NT2/D1 (cell line): Measurements from ENCODE around the gene PIK3CD.

Experiments used
- SUZ12 ChIP-seq: IDR thresholded peaks from 2 replicates; pipeline ENCODE4 v1.6.1; 2011; ENCODE audit not compliant: insufficient read length, insufficient read depth; ENCODE audit errors: extremely low read depth
- YY1 ChIP-seq: IDR thresholded peaks from 2 replicates; pipeline ENCODE4 v1.6.1; 2011; ENCODE audit not compliant: insufficient read length, insufficient read depth
- ZNF274 ChIP-seq: IDR thresholded peaks from 2 replicates; pipeline ENCODE4 v1.6.1; 2011; ENCODE audit warnings: mild to moderate bottlenecking, low read depth, low read length

DNA sequence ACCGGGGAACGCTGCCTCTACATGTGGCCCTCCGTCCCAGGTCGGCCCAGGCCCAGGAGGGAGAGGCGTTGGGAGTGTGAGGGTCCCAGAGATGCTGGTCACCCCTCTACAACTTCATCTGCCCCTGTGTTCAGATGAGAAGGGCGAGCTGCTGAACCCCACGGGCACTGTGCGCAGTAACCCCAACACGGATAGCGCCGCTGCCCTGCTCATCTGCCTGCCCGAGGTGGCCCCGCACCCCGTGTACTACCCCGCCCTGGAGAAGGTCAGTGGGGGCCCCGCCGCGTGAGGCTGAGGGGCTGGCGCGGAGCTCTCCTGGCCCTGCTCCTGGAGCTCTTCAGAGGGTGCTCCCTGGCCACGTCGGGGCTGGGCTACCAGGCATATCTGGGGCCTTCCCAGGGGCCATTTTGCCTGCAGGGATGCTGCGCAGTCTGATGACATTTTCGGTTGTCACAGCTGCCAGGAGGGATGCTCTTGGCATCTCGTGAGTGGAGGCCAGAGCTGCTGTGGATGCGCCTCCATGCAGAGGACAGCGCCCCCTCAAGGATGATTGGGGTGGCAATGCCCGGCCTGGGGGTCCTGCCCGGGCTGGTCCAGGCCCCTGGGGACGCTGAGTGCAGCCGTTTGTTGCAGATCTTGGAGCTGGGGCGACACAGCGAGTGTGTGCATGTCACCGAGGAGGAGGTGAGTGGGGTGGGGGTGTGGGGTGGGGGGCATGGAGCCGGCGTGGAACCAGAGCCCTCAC lies 68.6 kb downstream of the PIK3CD start:
- TF ChIP-seq ZNF274 (no peak), YY1 (no peak), SUZ12 (no peak)
